GM12878 (cell line): ENCODE measurements around the gene UBE3C. TPM values are rescaled to one million over a fixed set of nuclear protein-coding genes. Genes with fewer than 3 reads are reported as not detected.

Source experiments
- ATAC-seq: fragments of 200-7000 bp; cut with Tn5 transposase; 3 replicates; pipeline ENCODE4 v1.9.1; 2020; ENCODE audit warnings: mild to moderate bottlenecking, moderate library complexity
- BruUV-seq: library from RNA; stranded (reverse); fragments of 400-500 nt; replicated peaks from 2 replicates; lab custom pipeline; 2021; lab: Mats Ljungman, UMichigan
- CTCF ChIA-PET: fragments of 300-600 bp; sonication (Branson Sonifier 250); formaldehyde crosslinking; extraction: SDS; loops from one replicate; lab custom pipeline; 2021; ENCODE audit warnings: inconsistent platforms; lab: Yijun Ruan, JAX
- POLR2A ChIA-PET: fragments of 350-600 bp; formaldehyde crosslinking; extraction: SDS; loops from one replicate; lab custom pipeline; 2021; ENCODE audit warnings: inconsistent platforms; lab: Charles Lee
- RAD21 ChIA-PET: fragments of 300-600 bp; sonication (Branson Sonifier 250); formaldehyde crosslinking; loops from one replicate; lab custom pipeline; 2023; ENCODE audit warnings: antibody characterized with exemption; ENCODE audit not compliant: unreplicated experiment; lab: Charles Lee
- SMC1A ChIA-PET: fragments of 300-600 bp; sonication (Branson Sonifier 250); formaldehyde crosslinking; loops from one replicate; lab custom pipeline; 2023; ENCODE audit not compliant: unreplicated experiment, uncharacterized antibody; lab: Charles Lee
- DNase-seq: peaks from one replicate; pipeline ENCODE4 v3.0.0-alpha.2; 2011; ENCODE audit warnings: low read depth, low spot score
- FAIRE-seq: peaks from 3 replicates; lab custom pipeline; 2011; peaks lifted over from hg19 to GRCh38; lab: Jason Lieb, UNC
- H2AFZ ChIP-seq: 2 replicates; pipeline ENCODE4 v1.6.0; 2011; ENCODE audit warnings: low read depth, low read length, control low read depth; ENCODE audit not compliant: control insufficient read depth
- H3K27ac ChIP-seq: 2 replicates; pipeline ENCODE4 v1.5.1; 2011; ENCODE audit warnings: control low read depth; ENCODE audit not compliant: control insufficient read depth, insufficient read depth
- H3K27me3 ChIP-seq, 2 experiments: replicated peaks in 1 of 2; 2 replicates each; pipeline versions ENCODE4 v1.6.0 to v1.6.1; 2011; ENCODE audit warnings: low read length in 1 of 2; ENCODE audit not compliant: control insufficient read depth in 2 of 2, insufficient read depth in 2 of 2
- H3K36me3 ChIP-seq, 2 experiments: 2 replicates each; pipeline ENCODE4 v1.5.1; 2011; ENCODE audit warnings: low read length in 1 of 2; ENCODE audit not compliant: control insufficient read depth in 2 of 2, insufficient read depth in 2 of 2
- H3K4me1 ChIP-seq: 2 replicates; pipeline ENCODE4 v1.6.1; 2011; ENCODE audit warnings: mild to moderate bottlenecking, low read length, moderate library complexity, mixed read lengths; ENCODE audit not compliant: control insufficient read depth, insufficient read depth
- H3K4me2 ChIP-seq: 2 replicates; pipeline ENCODE4 v1.6.0; 2011; ENCODE audit warnings: control low read depth; ENCODE audit not compliant: control insufficient read depth, insufficient read depth
- H3K4me3 ChIP-seq: fragments of 200-600 bp; sonication (generic); 2 replicates; pipeline ENCODE4 v1.5.1; 2016
- H3K79me2 ChIP-seq: 2 replicates; pipeline ENCODE4 v1.6.0; 2011; ENCODE audit warnings: low read length; ENCODE audit not compliant: control insufficient read depth, insufficient read depth
- H3K9ac ChIP-seq: 2 replicates; pipeline ENCODE4 v1.8.0; 2011; ENCODE audit warnings: low read length, control low read depth, mixed read lengths; ENCODE audit not compliant: control insufficient read depth, insufficient read depth
- H3K9me3 ChIP-seq: replicated peaks from 3 replicates; pipeline ENCODE4 v1.5.1; 2011; ENCODE audit warnings: mild to moderate bottlenecking, low read length; ENCODE audit not compliant: control insufficient read depth, insufficient read depth
- H4K20me1 ChIP-seq: 2 replicates; pipeline ENCODE4 v1.6.0; 2011; ENCODE audit not compliant: control insufficient read depth, insufficient read depth
- E2F4 ChIP-seq: IDR thresholded peaks from 2 replicates; pipeline ENCODE4 v1.6.1; 2012; ENCODE audit warnings: low read depth, low read length, improper control_type of control experiment
- HDAC2 ChIP-seq: fragments of 200-600 bp; sonication (generic); IDR thresholded peaks from 2 replicates; pipeline ENCODE4 v1.6.1; 2017
- MLLT1 ChIP-seq: fragments of 450-650 bp; IDR thresholded peaks from 2 replicates; pipeline ENCODE4 v1.6.1; 2016; ENCODE audit warnings: mild to moderate bottlenecking
- MYB ChIP-seq: fragments of 150-350 bp; IDR thresholded peaks from 2 replicates; pipeline ENCODE4 v1.6.1; 2014; ENCODE audit warnings: mild to moderate bottlenecking, low read depth, low read length, borderline replicate concordance
- PML ChIP-seq: IDR thresholded peaks from 2 replicates; pipeline ENCODE4 v1.6.1; 2012; ENCODE audit warnings: low read length, inconsistent platforms
- POLR2AphosphoS5 ChIP-seq: IDR thresholded peaks from 2 replicates; pipeline ENCODE4 v1.6.1; 2011; ENCODE audit warnings: mild to moderate bottlenecking, low read length, inconsistent platforms
- SUPT20H ChIP-seq: IDR thresholded peaks from 2 replicates; pipeline ENCODE4 v1.6.1; 2011; ENCODE audit warnings: low read depth, mild to moderate bottlenecking, low read length, moderate library complexity, borderline replicate concordance; ENCODE audit not compliant: control insufficient read depth
- WGBS: methylation state at CpG from one replicate; pipeline ENCODE4 v1.1.6; 2016; ENCODE audit warnings: low lambda C conversion rate; ENCODE audit not compliant: insufficient replicate concordance, insufficient coverage; ENCODE audit errors: missing lambda C conversion rate; 5-methylcytosine and 5-hydroxymethylcytosine counted together
- in situ Hi-C: fragments of 300-500 bp; cut with MboI; formaldehyde crosslinking; loops from 9 replicates; pipeline ENCODE4 v1.14.3; 2018; ENCODE audit warnings: mixed read lengths
- intact Hi-C: fragments of 100-400 bp; cut with micrococcal nuclease; formaldehyde crosslinking; loops from one replicate; pipeline ENCODE4 v1.14.2; 2022; ENCODE audit not compliant: unreplicated experiment
- polyA plus RNA-seq, 11 experiments: library from polyadenylated mRNA; depleted of rRNA in 4 of 11; unstranded in 6 of 11; stranded (reverse) in 5 of 11; fragments of >200 nt; fragmentation: Nextera tagmentation in 4 of 11; fragmentation: Illumina TruSeq in 1 of 11; extraction: Ambion mirVana in 4 of 11; extraction: Trizol in 1 of 11; gene quantifications; 1 replicate in 1 of 11; 2 replicates in 10 of 11; pipeline versions ENCODE4 v1.2.1 to v1.2.3, GENCODE V29; 2011 to 2016; ENCODE audit warnings: inconsistent platforms in 2 of 11, missing spikeins in 2 of 11, low read depth in 1 of 11
- total RNA-seq, 4 experiments: library from RNA; depleted of rRNA in 3 of 4; stranded (reverse); fragments of >200 nt in 3 of 4; fragmentation: Illumina TruSeq in 1 of 4; extraction: Trizol in 1 of 4; gene quantifications; 2 replicates each; pipeline versions ENCODE4 v1.2.1 to v1.2.3, GENCODE V29; 2013 to 2021

UBE3C gene
- total and polyA plus RNA-seq, 10 of the 15 experiments (the other 5 are each of a cell fraction or from before 2014, with no cell fraction given): 7.9 to 65.9 (median 45.2) TPM

GRCh38 chr7:157295338-157295737 is 156.6 kb downstream of the UBE3C start:
- BruUV-seq: no TSS peak
- SMC1A ChIA-PET: no interaction called here
- WGBS: 58% methylated on average over 10 of the region's 12 CpGs
- CTCF ChIA-PET: interaction anchor here (1.4 kb wide), 1 partner anchor 21 kb away, joined by 3 read pairs; no protein-coding TSS in a partner anchor
- Histone ChIP-seq H3K27ac (no peak overlapping the region), H3K9me3 (no peaks in the 10 kb centered on the region), H3K36me3 (no peaks in the 10 kb centered on the region), H3K4me2 (no peak overlapping the region), H2AFZ (no peak overlapping the region), H4K20me1 (no peaks in the 10 kb centered on the region), H3K4me1 (no peaks in the 10 kb centered on the region), H3K4me3 (no peak overlapping the region), H3K79me2 (no peaks in the 10 kb centered on the region), H3K9ac (no peak overlapping the region), H3K27me3 (no peaks in the 10 kb centered on the region)
- no peak for TF ChIP-seq E2F4
- intact Hi-C loops: no loop called here
- ATAC-seq (no peak), DNase-seq (no peak), FAIRE-seq (no peak)
- RAD21 ChIA-PET: no interaction called here
- POLR2A ChIA-PET: no interaction called here
- in situ Hi-C loops: no loop called here

- Histone ChIP-seq H2AFZ (no peak overlapping the region), H3K27me3 (no peaks in the 10 kb centered on the region), H3K9me3 (no peaks in the 10 kb centered on the region), H3K27ac (no peak overlapping the region), H3K4me1 (peaks cover 11% of the 10 kb centered on the region), H3K79me2 (no peaks in the 10 kb centered on the region), H3K36me3 (no peaks in the 10 kb centered on the region), H4K20me1 (no peaks in the 10 kb centered on the region), H3K4me2 (no peak overlapping the region), H3K9ac (no peak overlapping the region), H3K4me3 (no peak overlapping the region)
- SMC1A ChIA-PET: no interaction called here
- in situ Hi-C loops (no loop called here), intact Hi-C loops (no loop called here)
- CTCF ChIA-PET: no interaction called here
- POLR2A ChIA-PET: no interaction called here
- TF ChIP-seq SUPT20H (no peak), POLR2AphosphoS5 (no peak), HDAC2 (no peak), PML (no peak), MLLT1 (no peak), MYB (no peak)
- RAD21 ChIA-PET: no interaction called here
- FAIRE-seq: no peak
- 63% methylated on average over 13 of the region's 13 CpGs for WGBS
- no peak for ATAC-seq
- no TSS peak for BruUV-seq
- no peak for DNase-seq
These were observed 158.5 kb downstream of the UBE3C start for GRCh38 chr7:157297185-157297584.
